Heart right ventricle (tissue), 12 donors: Measurements from ENCODE around the gene GINS1. TPM values are rescaled to one million over a fixed set of nuclear protein-coding genes. Genes with fewer than 3 reads are reported as not detected.

Source experiments
- polyA plus RNA-seq, 2 donors: library from polyadenylated mRNA; stranded (reverse); fragments of 200-250 nt; gene quantifications; one replicate each; pipeline ENCODE4 v1.2.3, GENCODE V29; 2013
- total RNA-seq, 10 donors: library from RNA; stranded (reverse); fragmentation: NEBNext Ultra II Directional in 3 of 10; extraction: Animal tissue kit (Norgen Biotek cat#: 25700) in 3 of 10; gene quantifications; one replicate each; pipeline versions ENCODE4 v1.2.1 to v1.2.4, GENCODE V29; 2021 to 2023
- donor health status: ischemic (EF 13 %, LVEDD 7.1; RV severe dilation, severe dysfunction).
- donor health status: healthy with polysubstance abuse.
- donor health status: DM: no; HTN: yes; CAD: no.
- donor health status: DM: no; HTN: no; CAD: no.
- donor health status: ischemic (EF 25% LVEDD 6.9; RV normal size, moderate dysfunction).
- donor health status: ischemic (EF 25% LVEDD 5.7; RV mildly dilated, moderate dysfunction).
- donor health status: healthy.
- donor health status: nonischemic (EF 11% LVEDD 7.7; RV severe dilation, severe dysfunction).
- donor health status: DM: yes; HTN: yes; CAD: no.
- donor health status: PGD.
- donor health status: ischemic (EF 29% LVEDD 5.4; RV normal size, mild dysfunction).
- donor health status: nonischemic (EF 23%, LVEDD 6.1; RV moderate dilation, normal function).

GINS1 gene
- total and polyA plus RNA-seq, 12 donors, result 0.19 to 1.6 (median 0.54) TPM

Other genes starting within 250 kb of the GINS1 start
- 100 to 1,000 TPM in 3 of 10 donors, 10 to 100 TPM in 7; 54.6 to 141 (median 78.0) TPM for gene ENTPD6, start 212.0 kb upstream of the GINS1 start, total RNA-seq
- gene ENTPD6, start 212.0 kb upstream of the GINS1 start, polyA plus RNA-seq, result 100 to 1,000 TPM; 161 to 167 TPM
- gene PYGB, start 159.6 kb upstream of the GINS1 start, total RNA-seq, result 100 to 1,000 TPM; 203 to 462 (median 276) TPM
- gene PYGB, start 159.6 kb upstream of the GINS1 start, polyA plus RNA-seq, result 100 to 1,000 TPM in 1 of 2 donors, 10 to 100 TPM in 1; 83.1 to 250 TPM
- gene ABHD12, start 16.8 kb upstream of the GINS1 start, total RNA-seq, result 10 to 100 TPM; 21.1 to 41.3 (median 26.9) TPM
- gene ABHD12, start 16.8 kb upstream of the GINS1 start, polyA plus RNA-seq, result 10 to 100 TPM; 29.1 to 37.4 TPM
- gene NINL, start 177.9 kb downstream of the GINS1 start, total RNA-seq, result 1 to 10 TPM; 1.4 to 8.3 (median 3.8) TPM
- 10 to 100 TPM in 1 of 2 donors, 1 to 10 TPM in 1; 1.3 to 17.9 TPM for gene NINL, start 177.9 kb downstream of the GINS1 start, polyA plus RNA-seq
- 1 to 10 TPM; 1.9 to 6.2 (median 3.0) TPM for gene NANP, start 216.3 kb downstream of the GINS1 start, total RNA-seq
- gene NANP, start 216.3 kb downstream of the GINS1 start, polyA plus RNA-seq, result 1 to 10 TPM; 1.7 to 3.1 TPM